ENCODE data around the gene TTC28.

The TTC28 gene

GRCh38 chr22:28023774-28024173, 655.9 kb downstream of the TTC28 start:
- TF ChIP-seq TEAD4 (IDR thresholded peaks at IDR 0.05) = no peak
- TF ChIP-seq CEBPB (IDR thresholded peaks at IDR 0.05) = no peak
- no peak for TF ChIP-seq REST (IDR thresholded peaks at IDR 0.05; ENCODE audit: low read depth)
- TF ChIP-seq TAF1 (IDR thresholded peaks at IDR 0.05; ENCODE audit: low read depth) = no peak
- no peak for TF ChIP-seq YY1 (IDR thresholded peaks at IDR 0.05; ENCODE audit: low read depth)
- no peak for TF ChIP-seq MAX (IDR thresholded peaks at IDR 0.05)
- TF ChIP-seq FOXM1 (IDR thresholded peaks at IDR 0.05; ENCODE audit: borderline replicate concordance, low read depth) = no peak
- TF ChIP-seq NFIC (IDR thresholded peaks at IDR 0.05) = no peak
- TF ChIP-seq EGR1 (IDR thresholded peaks at IDR 0.05) = no peak
- TF ChIP-seq ZBTB7A (IDR thresholded peaks at IDR 0.05; ENCODE audit: low read depth) = no peak
- no peak for TF ChIP-seq TCF12 (IDR thresholded peaks at IDR 0.05; ENCODE audit: low read depth)
- no peak for TF ChIP-seq EP300 (IDR thresholded peaks at IDR 0.05; ENCODE audit: borderline replicate concordance)
- TF ChIP-seq USF1 (IDR thresholded peaks at IDR 0.05) = no peak
- no peak for TF ChIP-seq RAD21 (IDR thresholded peaks at IDR 0.05; ENCODE audit: low read depth)
- no peak for TF ChIP-seq CREB1 (IDR thresholded peaks at IDR 0.05; ENCODE audit: low read depth)

GRCh38 chr22:28023036-28023435, 656.6 kb downstream of the TTC28 start:
- TF ChIP-seq FOXM1 (IDR thresholded peaks at IDR 0.05; ENCODE audit: borderline replicate concordance, low read depth) = no peak
- TF ChIP-seq YY1 (IDR thresholded peaks at IDR 0.05; ENCODE audit: low read depth) = no peak
- TF ChIP-seq RAD21 (IDR thresholded peaks at IDR 0.05; ENCODE audit: low read depth) = no peak
- TF ChIP-seq MAX (IDR thresholded peaks at IDR 0.05) = no peak
- no peak for TF ChIP-seq USF1 (IDR thresholded peaks at IDR 0.05)
- no peak for TF ChIP-seq NFIC (IDR thresholded peaks at IDR 0.05)
- TF ChIP-seq TCF12 (IDR thresholded peaks at IDR 0.05; ENCODE audit: low read depth) = no peak
- no peak for TF ChIP-seq REST (IDR thresholded peaks at IDR 0.05; ENCODE audit: low read depth)
- TF ChIP-seq EGR1 (IDR thresholded peaks at IDR 0.05) = no peak

GRCh38 chr22:28021998-28022660, 657.5 kb downstream of the TTC28 start:
- TF ChIP-seq CEBPB (IDR thresholded peaks at IDR 0.05) (no peak), RAD21 (IDR thresholded peaks at IDR 0.05; ENCODE audit: low read depth) (no peak), ZBTB7A (IDR thresholded peaks at IDR 0.05; ENCODE audit: low read depth) (no peak), NFIC (IDR thresholded peaks at IDR 0.05) (no peak), FOXM1 (IDR thresholded peaks at IDR 0.05; ENCODE audit: borderline replicate concordance, low read depth) (no peak), EGR1 (IDR thresholded peaks at IDR 0.05) (no peak), EP300 (IDR thresholded peaks at IDR 0.05; ENCODE audit: borderline replicate concordance) (no peak), MAX (IDR thresholded peaks at IDR 0.05) (no peak), CREB1 (IDR thresholded peaks at IDR 0.05; ENCODE audit: low read depth) (no peak)

GRCh38 chr22:28021116-28021997, 658.3 kb downstream of the TTC28 start:
- no peak for TF ChIP-seq NFIC (IDR thresholded peaks at IDR 0.05)
- TF ChIP-seq ZBTB7A (IDR thresholded peaks at IDR 0.05; ENCODE audit: low read depth) = no peak
- no peak for TF ChIP-seq YY1 (IDR thresholded peaks at IDR 0.05; ENCODE audit: low read depth)
- no peak for TF ChIP-seq EGR1 (IDR thresholded peaks at IDR 0.05)
- TF ChIP-seq FOXM1 (IDR thresholded peaks at IDR 0.05; ENCODE audit: borderline replicate concordance, low read depth) = no peak
- TF ChIP-seq TCF12 (IDR thresholded peaks at IDR 0.05; ENCODE audit: low read depth) = no peak
- TF ChIP-seq REST (IDR thresholded peaks at IDR 0.05; ENCODE audit: low read depth) = no peak
- no peak for TF ChIP-seq CEBPB (IDR thresholded peaks at IDR 0.05)
- TF ChIP-seq EP300 (IDR thresholded peaks at IDR 0.05; ENCODE audit: borderline replicate concordance) = no peak
- no peak for TF ChIP-seq TAF1 (IDR thresholded peaks at IDR 0.05; ENCODE audit: low read depth)
- no peak for TF ChIP-seq CREB1 (IDR thresholded peaks at IDR 0.05; ENCODE audit: low read depth)
- no peak for TF ChIP-seq MAX (IDR thresholded peaks at IDR 0.05)
- TF ChIP-seq TEAD4 (IDR thresholded peaks at IDR 0.05) = no peak
- no peak for TF ChIP-seq USF1 (IDR thresholded peaks at IDR 0.05)
- TF ChIP-seq RAD21 (IDR thresholded peaks at IDR 0.05; ENCODE audit: low read depth) = no peak
